ENCODE results near the gene HIVEP2. TPM values are rescaled to one million over a fixed set of nuclear protein-coding genes. Genes with fewer than 3 reads are reported as not detected.

Gene HIVEP2
- total and polyA plus RNA-seq, 2 experiments from 2014 or later: 8.3 to 21.0 TPM

- Histone ChIP-seq H3K79me2 (ENCODE audit: insufficient read depth) (peaks cover 93% of the 10 kb centered on the region), H3K36me3 (ENCODE audit: low read depth) (no peaks in the 10 kb centered on the region), H3K27me3 (replicated peaks; ENCODE audit: insufficient read depth) (no peaks in the 10 kb centered on the region), H3K4me2 (ENCODE audit: unreplicated experiment) (no peak overlapping the region), H3K4me3 (no peak overlapping the region), H4K20me1 (ENCODE audit: insufficient read depth) (no peaks in the 10 kb centered on the region; the same call in 1 of the 2 replicates), H3K9ac (no peak overlapping the region), H3K9me2 (ENCODE audit: insufficient read depth) (no peaks in the 10 kb centered on the region), H3F3A (ENCODE audit: insufficient read depth) (0 out of 2 replicates have a peak, but pooled peaks cover 12% of the 10 kb centered on the region), H3K27ac (no peak overlapping the region), H2AFZ (no peak overlapping the region), H3K9me3 (ENCODE audit: low read depth) (no peaks in the 10 kb centered on the region), H3K4me1 (ENCODE audit: insufficient read depth) (peaks cover 34% of the 10 kb centered on the region)
- no peak for TF ChIP-seq EZH2phosphoT487 (IDR thresholded peaks at IDR 0.05; ENCODE audit: insufficient read depth, low read depth)
- no peak for TF ChIP-seq EZH2 (IDR thresholded peaks at IDR 0.05; ENCODE audit: insufficient read depth, poor library complexity, severe bottlenecking)
- WGBS, 2 experiments (ENCODE audit: low coverage in 1 of 2, low lambda C conversion rate in 2 of 2, missing lambda C conversion rate in 2 of 2): 89 to 93% methylated on average over 1 of the region's 1 CpG
- DNase-seq: no peak
- in situ Hi-C loops (cut with MboI): no loop called here
Measured at GRCh38 chr6:142822383-142822782, 122.6 kb downstream of the HIVEP2 start.

GRCh38 chr6:142821860-142822259, 123.1 kb downstream of the HIVEP2 start:
- TF ChIP-seq EZH2 (IDR thresholded peaks at IDR 0.05; ENCODE audit: insufficient read depth, poor library complexity, severe bottlenecking): no peak
- no peak for TF ChIP-seq EZH2phosphoT487 (IDR thresholded peaks at IDR 0.05; ENCODE audit: insufficient read depth, low read depth)
- Histone ChIP-seq H3K4me2 (ENCODE audit: unreplicated experiment) (no peak overlapping the region), H2AFZ (no peak overlapping the region), H3K4me1 (ENCODE audit: insufficient read depth) (peaks cover 34% of the 10 kb centered on the region), H3K27ac (no peak overlapping the region), H3K27me3 (replicated peaks; ENCODE audit: insufficient read depth) (no peaks in the 10 kb centered on the region), H3K79me2 (ENCODE audit: insufficient read depth) (peaks cover 93% of the 10 kb centered on the region), H3K9me2 (ENCODE audit: insufficient read depth) (no peaks in the 10 kb centered on the region), H3K9me3 (ENCODE audit: low read depth) (no peaks in the 10 kb centered on the region), H3K9ac (no peak overlapping the region), H3K4me3 (no peak overlapping the region), H4K20me1 (ENCODE audit: insufficient read depth) (no peaks in the 10 kb centered on the region; the same call in 1 of the 2 replicates), H3K36me3 (ENCODE audit: low read depth) (no peaks in the 10 kb centered on the region), H3F3A (ENCODE audit: insufficient read depth) (0 out of 2 replicates have a peak, but pooled peaks cover 7% of the 10 kb centered on the region)
- in situ Hi-C loops (cut with MboI): no loop called here
- no peak for DNase-seq
- WGBS, 2 experiments (ENCODE audit: low coverage in 1 of 2, low lambda C conversion rate in 2 of 2, missing lambda C conversion rate in 2 of 2): 59 to 62% methylated on average over 4 of the region's 4 CpGs

GRCh38 chr6:142821164-142821716, 123.7 kb downstream of the HIVEP2 start:
- 97% methylated on average over 6 of the region's 6 CpGs for WGBS, 2 experiments (ENCODE audit: low coverage in 1 of 2, low lambda C conversion rate in 2 of 2, missing lambda C conversion rate in 2 of 2)

GRCh38 chr6:142820338-142821051, 124.5 kb downstream of the HIVEP2 start:
- TF ChIP-seq EZH2 (IDR thresholded peaks at IDR 0.05; ENCODE audit: insufficient read depth, poor library complexity, severe bottlenecking): no peak
- no peak for TF ChIP-seq EZH2phosphoT487 (IDR thresholded peaks at IDR 0.05; ENCODE audit: insufficient read depth, low read depth)
- H3K9me3 ChIP-seq (ENCODE audit: low read depth): no peaks in the 10 kb centered on the region
- no peaks in the 10 kb centered on the region for H3K9me2 ChIP-seq (ENCODE audit: insufficient read depth)
- H4K20me1 ChIP-seq (ENCODE audit: insufficient read depth): no peaks in the 10 kb centered on the region; the same call in 1 of the 2 replicates
- H3K79me2 ChIP-seq (ENCODE audit: insufficient read depth): peaks cover 96% of the 10 kb centered on the region
- H3K4me2 ChIP-seq (ENCODE audit: unreplicated experiment): peak overlapping the region; percentile 65
- 85 to 89% methylated on average over 4 of the region's 4 CpGs for WGBS, 2 experiments (ENCODE audit: low coverage in 1 of 2, low lambda C conversion rate in 2 of 2, missing lambda C conversion rate in 2 of 2)
- 0 out of 2 replicates have a peak, but pooled peaks cover 4% of the 10 kb centered on the region for H3F3A ChIP-seq (ENCODE audit: insufficient read depth)
- in situ Hi-C loops (cut with MboI): no loop called here
- no peaks in the 10 kb centered on the region for H3K36me3 ChIP-seq (ENCODE audit: low read depth)
- no peaks in the 10 kb centered on the region for H3K27me3 ChIP-seq (replicated peaks; ENCODE audit: insufficient read depth)
- H3K9ac ChIP-seq: 0 out of 2 replicates have a peak overlapping the region, but pooled peaks have one; percentile 22
- peaks cover 40% of the 10 kb centered on the region for H3K4me1 ChIP-seq (ENCODE audit: insufficient read depth)
- H2AFZ ChIP-seq: no peak overlapping the region
- no peak for DNase-seq
- H3K27ac ChIP-seq: no peak overlapping the region
- H3K4me3 ChIP-seq: 0 out of 2 replicates have a peak overlapping the region, but pooled peaks have one; percentile 33

More at GRCh38 chr6:142821164-142821716, 123.7 kb downstream of the HIVEP2 start:
- Histone ChIP-seq H3K9me2 (ENCODE audit: insufficient read depth) (no peaks in the 10 kb centered on the region), H3F3A (ENCODE audit: insufficient read depth) (0 out of 2 replicates have a peak, but pooled peaks cover 4% of the 10 kb centered on the region), H3K4me2 (ENCODE audit: unreplicated experiment) (no peak overlapping the region), H3K36me3 (ENCODE audit: low read depth) (no peaks in the 10 kb centered on the region), H3K4me3 (no peak overlapping the region), H3K79me2 (ENCODE audit: insufficient read depth) (peaks cover 93% of the 10 kb centered on the region), H4K20me1 (ENCODE audit: insufficient read depth) (no peaks in the 10 kb centered on the region; the same call in 1 of the 2 replicates), H3K27ac (no peak overlapping the region), H2AFZ (no peak overlapping the region), H3K9ac (no peak overlapping the region), H3K4me1 (ENCODE audit: insufficient read depth) (peaks cover 35% of the 10 kb centered on the region), H3K9me3 (ENCODE audit: low read depth) (no peaks in the 10 kb centered on the region), H3K27me3 (replicated peaks; ENCODE audit: insufficient read depth) (no peaks in the 10 kb centered on the region)
- DNase-seq: no peak
- in situ Hi-C loops (cut with MboI): no loop called here
- no peak for TF ChIP-seq EZH2 (IDR thresholded peaks at IDR 0.05; ENCODE audit: insufficient read depth, poor library complexity, severe bottlenecking)
- TF ChIP-seq EZH2phosphoT487 (IDR thresholded peaks at IDR 0.05; ENCODE audit: insufficient read depth, low read depth): no peak
